Natural killer cell (primary cell): ENCODE results near the gene ABHD12B. TPM values are rescaled to one million over a fixed set of nuclear protein-coding genes. Genes with fewer than 3 reads are reported as not detected.

Experiments
- ATAC-seq, 3 donors: fragments of 150-1000 bp in 2 of 3; fragments of 200-7000 bp in 1 of 3; cut with Tn5 transposase; 1 replicate in 1 of 3; 2 replicates in 2 of 3; pipeline ENCODE4 v1.10.0; 2021; ENCODE audit warnings: mild to moderate bottlenecking in 2 of 3, moderate library complexity in 2 of 3
- DNase-seq, 2 donors: peaks; one replicate each; pipeline versions ENCODE4 v3.0.0 to v3.0.0-alpha.2; 2013 to 2021; ENCODE audit warnings: mixed read lengths in 1 of 2
- H3K27ac ChIP-seq: one replicate; pipeline ENCODE4 v1.5.1; 2013; ENCODE audit warnings: mild to moderate bottlenecking, low read length
- H3K27me3 ChIP-seq: one replicate; pipeline ENCODE4 v1.6.1; 2013; ENCODE audit warnings: low read length; ENCODE audit not compliant: control insufficient read depth, insufficient read depth
- H3K36me3 ChIP-seq: one replicate; pipeline ENCODE4 v1.6.1; 2013; ENCODE audit warnings: low read length; ENCODE audit not compliant: control insufficient read depth, insufficient read depth
- H3K4me1 ChIP-seq: one replicate; pipeline ENCODE4 v1.6.1; 2013; ENCODE audit warnings: low read length; ENCODE audit not compliant: control insufficient read depth, insufficient read depth
- H3K4me3 ChIP-seq: one replicate; pipeline ENCODE4 v1.5.1; 2013; ENCODE audit warnings: low read length
- H3K9me3 ChIP-seq: one replicate; pipeline ENCODE4 v1.6.1; 2013; ENCODE audit warnings: low read length; ENCODE audit not compliant: control insufficient read depth, insufficient read depth
- H3K27ac Mint-ChIP-seq, 2 donors: one replicate each; pipeline ENCODE4 v1.8.0; 2022; ENCODE audit warnings: mild to moderate bottlenecking in 2 of 2, mixed read lengths in 2 of 2, moderate library complexity in 1 of 2
- H3K27me3 Mint-ChIP-seq, 2 donors: one replicate each; pipeline ENCODE4 v1.8.0; 2022; ENCODE audit warnings: low read depth in 2 of 2, mixed read lengths in 2 of 2
- H3K36me3 Mint-ChIP-seq: one replicate; pipeline ENCODE4 v1.8.0; 2022; ENCODE audit warnings: mixed read lengths
- H3K4me1 Mint-ChIP-seq, 2 donors: one replicate each; pipeline ENCODE4 v1.8.0; 2022; ENCODE audit warnings: mixed read lengths in 2 of 2
- H3K4me3 Mint-ChIP-seq: one replicate; pipeline ENCODE4 v1.8.0; 2022; ENCODE audit warnings: mild to moderate bottlenecking, moderate library complexity, mixed read lengths
- H3K9me3 Mint-ChIP-seq, 2 donors: one replicate each; pipeline ENCODE4 v1.8.0; 2022; ENCODE audit warnings: mixed read lengths in 2 of 2
- WGBS: methylation state at CpG from one replicate; pipeline ENCODE4 v1.1.7; 2013; ENCODE audit warnings: missing lambda C conversion rate; ENCODE audit not compliant: insufficient coverage; 5-methylcytosine and 5-hydroxymethylcytosine counted together
- intact Hi-C: fragments of 100-400 bp; cut with micrococcal nuclease; formaldehyde crosslinking; loops from one replicate; pipeline ENCODE4 v1.14.2; 2022
- total RNA-seq, 4 donors: library from RNA; stranded (reverse); fragments of 120-200 nt in 1 of 4; gene quantifications; one replicate each; pipeline versions ENCODE4 v1.2.3 to v1.2.4, GENCODE V29; 2013 to 2022
- TF ChIP-seq, protein P1 (sequence below): fragments of 200-600 bp; IDR thresholded peaks from one replicate; pipeline ENCODE4 v1.8.0; 2022; ENCODE audit warnings: antibody characterized with exemption

Gene ABHD12B
- total RNA-seq, 3 donors from 2014 or later (not counting 1 experiment from before 2014, with no cell fraction given): not detected

DNA sequence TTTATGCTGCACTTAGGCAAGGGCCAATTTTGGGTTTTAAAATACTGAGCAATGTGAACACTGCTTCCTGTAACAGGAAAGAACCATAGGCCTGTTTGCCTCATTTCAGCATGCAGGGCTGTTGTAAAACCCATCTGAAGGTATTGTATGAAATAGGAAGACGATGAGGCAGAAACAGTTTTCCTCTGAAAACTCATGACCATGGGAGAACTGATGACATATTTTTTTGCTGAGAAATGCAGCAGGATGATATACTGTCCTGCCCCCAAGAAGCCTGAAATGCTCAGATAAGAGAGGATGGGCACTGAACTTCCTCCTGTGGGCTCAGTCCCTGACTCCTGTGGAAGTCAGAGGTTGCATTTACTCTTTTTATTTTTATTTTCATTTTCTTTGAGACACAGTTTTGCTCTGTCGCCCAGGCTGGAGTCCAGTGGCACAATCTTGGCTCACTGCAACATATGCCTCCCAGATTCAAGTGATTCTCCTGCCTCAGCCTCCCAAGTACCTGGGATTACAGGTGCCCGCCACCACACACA lies 55.1 kb downstream of the ABHD12B start:
- Histone ChIP-seq H3K36me3 (no peaks in the 10 kb centered on the region), H3K27me3 (no peaks in the 10 kb centered on the region), H3K4me1 (peaks cover 5% of the 10 kb centered on the region), H3K27ac (no peak overlapping the region), H3K9me3 (no peaks in the 10 kb centered on the region), H3K4me3 (no peak overlapping the region)
- Mint-ChIP-seq H3K4me1 (no peaks in the 10 kb centered on the region), H3K36me3 (no peaks in the 10 kb centered on the region), H3K4me3 (no peak overlapping the region), H3K27ac (no peak overlapping the region), H3K27me3 (peaks cover 8 to 16% of the 10 kb centered on the region in 2 donors), H3K9me3 (no peaks in the 10 kb centered on the region)
- ATAC-seq (peak in 1 of 3 donors; percentile 48), DNase-seq (no peak)
- WGBS: 45% methylated on average over 3 of the region's 3 CpGs
- intact Hi-C loops: no loop called here
- TF ChIP-seq, protein P1, sequence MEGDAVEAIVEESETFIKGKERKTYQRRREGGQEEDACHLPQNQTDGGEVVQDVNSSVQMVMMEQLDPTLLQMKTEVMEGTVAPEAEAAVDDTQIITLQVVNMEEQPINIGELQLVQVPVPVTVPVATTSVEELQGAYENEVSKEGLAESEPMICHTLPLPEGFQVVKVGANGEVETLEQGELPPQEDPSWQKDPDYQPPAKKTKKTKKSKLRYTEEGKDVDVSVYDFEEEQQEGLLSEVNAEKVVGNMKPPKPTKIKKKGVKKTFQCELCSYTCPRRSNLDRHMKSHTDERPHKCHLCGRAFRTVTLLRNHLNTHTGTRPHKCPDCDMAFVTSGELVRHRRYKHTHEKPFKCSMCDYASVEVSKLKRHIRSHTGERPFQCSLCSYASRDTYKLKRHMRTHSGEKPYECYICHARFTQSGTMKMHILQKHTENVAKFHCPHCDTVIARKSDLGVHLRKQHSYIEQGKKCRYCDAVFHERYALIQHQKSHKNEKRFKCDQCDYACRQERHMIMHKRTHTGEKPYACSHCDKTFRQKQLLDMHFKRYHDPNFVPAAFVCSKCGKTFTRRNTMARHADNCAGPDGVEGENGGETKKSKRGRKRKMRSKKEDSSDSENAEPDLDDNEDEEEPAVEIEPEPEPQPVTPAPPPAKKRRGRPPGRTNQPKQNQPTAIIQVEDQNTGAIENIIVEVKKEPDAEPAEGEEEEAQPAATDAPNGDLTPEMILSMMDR: no peak

DNA sequence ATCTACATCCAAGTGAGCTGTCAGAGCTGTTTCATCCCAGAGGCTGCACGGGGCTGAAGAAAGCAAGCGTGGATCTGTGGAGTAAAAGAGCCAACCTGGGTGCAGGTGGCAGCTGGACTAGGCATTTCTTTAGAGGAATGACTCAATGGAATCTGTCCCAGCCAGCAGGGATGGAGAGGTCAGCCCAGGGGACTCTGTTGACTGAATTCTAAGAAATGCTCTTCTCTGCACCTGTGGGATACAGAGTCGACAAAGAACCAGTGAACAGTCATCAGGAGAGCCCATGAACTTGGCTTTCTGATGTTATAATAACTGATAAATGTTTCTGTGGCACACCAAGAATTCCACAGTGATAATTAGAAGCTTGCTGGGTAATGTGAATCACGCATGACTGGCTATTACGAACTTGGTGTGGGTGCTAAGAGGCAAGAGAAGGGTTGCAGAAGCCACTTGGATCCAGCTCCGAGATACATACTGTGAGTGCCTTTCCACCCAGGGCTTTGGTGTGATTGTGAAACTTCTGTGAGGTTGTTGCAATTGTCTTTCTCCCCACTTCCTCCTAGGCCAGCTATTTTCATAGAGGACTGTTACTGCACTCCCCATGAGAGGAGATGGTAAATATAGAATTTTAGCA lies 56.3 kb downstream of the ABHD12B start:
- intact Hi-C loops: no loop called here
- Mint-ChIP-seq H3K4me3 (no peak overlapping the region), H3K36me3 (no peaks in the 10 kb centered on the region), H3K27me3 (peaks cover 7 to 22% of the 10 kb centered on the region in 2 donors), H3K27ac (no peak overlapping the region), H3K9me3 (no peaks in the 10 kb centered on the region), H3K4me1 (no peaks in the 10 kb centered on the region)
- no peaks in the 10 kb centered on the region for H3K9me3 ChIP-seq
- WGBS: 64% methylated on average over 6 of the region's 6 CpGs
- H3K36me3 ChIP-seq: no peaks in the 10 kb centered on the region
- H3K4me1 ChIP-seq: peaks cover 5% of the 10 kb centered on the region
- DNase-seq: no peak
- H3K4me3 ChIP-seq: no peak overlapping the region
- peak in 1 of 3 donors; percentile 73 for ATAC-seq
- no peaks in the 10 kb centered on the region for H3K27me3 ChIP-seq
- TF ChIP-seq, protein P1: no peak
- no peak overlapping the region for H3K27ac ChIP-seq

DNA sequence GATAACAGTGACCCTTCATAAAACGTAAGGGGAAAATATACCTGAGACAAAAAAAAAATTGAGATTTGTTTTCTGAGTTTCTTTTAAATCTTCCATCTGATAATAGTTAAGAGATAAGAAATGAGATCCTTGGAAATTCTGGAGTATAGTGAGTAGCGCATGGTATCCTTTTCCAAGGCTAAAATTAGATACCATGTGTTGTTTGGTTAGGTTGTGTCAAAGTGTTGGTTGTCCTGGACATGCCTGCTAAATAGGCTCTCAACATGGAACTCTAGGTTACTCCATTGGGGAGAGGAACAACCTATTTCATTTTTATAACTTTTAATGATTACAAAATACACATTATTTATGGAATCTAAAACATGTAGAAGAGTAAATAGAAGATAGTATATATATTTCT lies 57.7 kb downstream of the ABHD12B start:
- 70% methylated on average over 2 of the region's 2 CpGs for WGBS
- no peaks in the 10 kb centered on the region for H3K36me3 Mint-ChIP-seq
- TF ChIP-seq, protein P1: no peak
- intact Hi-C loops: no loop called here
- Histone ChIP-seq H3K36me3 (no peaks in the 10 kb centered on the region), H3K4me3 (no peak overlapping the region), H3K27me3 (no peaks in the 10 kb centered on the region), H3K4me1 (peaks cover 5% of the 10 kb centered on the region), H3K27ac (no peak overlapping the region), H3K9me3 (no peaks in the 10 kb centered on the region)
- DNase-seq: no peak
- H3K27me3 Mint-ChIP-seq: peaks cover 12 to 30% of the 10 kb centered on the region in 2 donors
- no peak for ATAC-seq
- no peaks in the 10 kb centered on the region for H3K4me1 Mint-ChIP-seq
- no peaks in the 10 kb centered on the region for H3K9me3 Mint-ChIP-seq
- H3K27ac Mint-ChIP-seq: no peak overlapping the region
- H3K4me3 Mint-ChIP-seq: no peak overlapping the region

DNA sequence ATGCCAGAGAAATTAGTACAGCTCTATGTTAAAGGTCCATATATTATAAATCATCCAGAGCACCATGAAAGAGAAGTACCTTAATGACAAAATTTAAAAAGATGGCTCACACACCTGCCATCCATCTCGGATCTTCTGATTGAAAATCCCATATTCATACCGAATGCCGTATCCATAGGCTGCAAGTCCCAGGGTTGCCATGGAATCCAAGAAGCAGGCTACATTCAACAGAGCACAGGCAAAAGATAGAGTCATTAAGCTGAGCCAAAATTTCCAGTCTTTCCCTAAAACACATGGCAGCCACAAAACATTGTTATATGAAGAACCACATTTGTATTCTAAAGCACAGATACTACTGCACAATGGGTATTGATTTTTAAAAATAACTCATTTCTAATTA lies 59.7 kb downstream of the ABHD12B start:
- H3K9me3 ChIP-seq: no peaks in the 10 kb centered on the region
- intact Hi-C loops: no loop called here
- H3K36me3 Mint-ChIP-seq: no peaks in the 10 kb centered on the region
- no peak overlapping the region for H3K4me3 Mint-ChIP-seq
- no peak overlapping the region for H3K27ac Mint-ChIP-seq
- no peaks in the 10 kb centered on the region for H3K4me1 Mint-ChIP-seq
- no peaks in the 10 kb centered on the region for H3K36me3 ChIP-seq
- no peak overlapping the region for H3K4me3 ChIP-seq
- WGBS: 90% methylated on average over 3 of the region's 3 CpGs
- no peaks in the 10 kb centered on the region for H3K9me3 Mint-ChIP-seq
- peaks cover 13 to 30% of the 10 kb centered on the region in 2 donors for H3K27me3 Mint-ChIP-seq
- H3K4me1 ChIP-seq: peaks cover 5% of the 10 kb centered on the region
- ATAC-seq (no peak), DNase-seq (no peak)
- H3K27me3 ChIP-seq: no peaks in the 10 kb centered on the region
- no peak overlapping the region for H3K27ac ChIP-seq
- TF ChIP-seq, protein P1: no peak
